ENCODE data around the gene CTNNA2.

Gene CTNNA2

DNA sequence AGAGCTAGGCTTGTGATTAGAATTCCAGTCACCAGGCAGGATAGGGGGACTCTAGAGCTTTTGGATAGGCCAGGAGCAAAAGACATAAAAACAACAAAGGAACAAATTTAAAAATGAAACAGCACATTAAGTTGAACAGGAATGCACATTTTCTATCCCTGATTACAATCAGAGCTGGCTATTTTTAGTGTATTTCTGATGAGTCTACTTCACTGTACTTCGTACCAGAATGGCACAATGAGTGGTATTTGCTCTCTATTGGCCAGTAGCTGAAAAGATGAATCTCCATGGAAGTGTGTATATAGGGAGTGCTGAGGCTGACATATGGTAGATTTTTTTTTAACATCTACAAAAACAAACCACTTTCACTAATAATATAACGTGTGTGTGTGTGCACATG lies 825.9 kb downstream of the CTNNA2 start:
- no peak for TF ChIP-seq FOXM1 (IDR thresholded peaks at IDR 0.05; ENCODE audit: borderline replicate concordance, low read depth)
- no peak for TF ChIP-seq RAD21 (IDR thresholded peaks at IDR 0.05; ENCODE audit: low read depth)
- no peak for TF ChIP-seq TEAD4 (IDR thresholded peaks at IDR 0.05)
- no peak for TF ChIP-seq CREB1 (IDR thresholded peaks at IDR 0.05; ENCODE audit: low read depth)
- TF ChIP-seq EGR1 (IDR thresholded peaks at IDR 0.05), result no peak
- no peak for TF ChIP-seq CEBPB (IDR thresholded peaks at IDR 0.05)
- TF ChIP-seq YY1 (IDR thresholded peaks at IDR 0.05; ENCODE audit: low read depth), result no peak
- TF ChIP-seq, protein P1, sequence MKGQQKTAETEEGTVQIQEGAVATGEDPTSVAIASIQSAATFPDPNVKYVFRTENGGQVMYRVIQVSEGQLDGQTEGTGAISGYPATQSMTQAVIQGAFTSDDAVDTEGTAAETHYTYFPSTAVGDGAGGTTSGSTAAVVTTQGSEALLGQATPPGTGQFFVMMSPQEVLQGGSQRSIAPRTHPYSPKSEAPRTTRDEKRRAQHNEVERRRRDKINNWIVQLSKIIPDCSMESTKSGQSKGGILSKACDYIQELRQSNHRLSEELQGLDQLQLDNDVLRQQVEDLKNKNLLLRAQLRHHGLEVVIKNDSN (IDR thresholded peaks at IDR 0.05), result no peak
- no peak for TF ChIP-seq NFIC (IDR thresholded peaks at IDR 0.05)
- TF ChIP-seq, protein P2, sequence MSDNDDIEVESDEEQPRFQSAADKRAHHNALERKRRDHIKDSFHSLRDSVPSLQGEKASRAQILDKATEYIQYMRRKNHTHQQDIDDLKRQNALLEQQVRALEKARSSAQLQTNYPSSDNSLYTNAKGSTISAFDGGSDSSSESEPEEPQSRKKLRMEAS (IDR thresholded peaks at IDR 0.05), result no peak
- TF ChIP-seq TCF12 (IDR thresholded peaks at IDR 0.05; ENCODE audit: low read depth), result no peak
- TF ChIP-seq, protein P3, sequence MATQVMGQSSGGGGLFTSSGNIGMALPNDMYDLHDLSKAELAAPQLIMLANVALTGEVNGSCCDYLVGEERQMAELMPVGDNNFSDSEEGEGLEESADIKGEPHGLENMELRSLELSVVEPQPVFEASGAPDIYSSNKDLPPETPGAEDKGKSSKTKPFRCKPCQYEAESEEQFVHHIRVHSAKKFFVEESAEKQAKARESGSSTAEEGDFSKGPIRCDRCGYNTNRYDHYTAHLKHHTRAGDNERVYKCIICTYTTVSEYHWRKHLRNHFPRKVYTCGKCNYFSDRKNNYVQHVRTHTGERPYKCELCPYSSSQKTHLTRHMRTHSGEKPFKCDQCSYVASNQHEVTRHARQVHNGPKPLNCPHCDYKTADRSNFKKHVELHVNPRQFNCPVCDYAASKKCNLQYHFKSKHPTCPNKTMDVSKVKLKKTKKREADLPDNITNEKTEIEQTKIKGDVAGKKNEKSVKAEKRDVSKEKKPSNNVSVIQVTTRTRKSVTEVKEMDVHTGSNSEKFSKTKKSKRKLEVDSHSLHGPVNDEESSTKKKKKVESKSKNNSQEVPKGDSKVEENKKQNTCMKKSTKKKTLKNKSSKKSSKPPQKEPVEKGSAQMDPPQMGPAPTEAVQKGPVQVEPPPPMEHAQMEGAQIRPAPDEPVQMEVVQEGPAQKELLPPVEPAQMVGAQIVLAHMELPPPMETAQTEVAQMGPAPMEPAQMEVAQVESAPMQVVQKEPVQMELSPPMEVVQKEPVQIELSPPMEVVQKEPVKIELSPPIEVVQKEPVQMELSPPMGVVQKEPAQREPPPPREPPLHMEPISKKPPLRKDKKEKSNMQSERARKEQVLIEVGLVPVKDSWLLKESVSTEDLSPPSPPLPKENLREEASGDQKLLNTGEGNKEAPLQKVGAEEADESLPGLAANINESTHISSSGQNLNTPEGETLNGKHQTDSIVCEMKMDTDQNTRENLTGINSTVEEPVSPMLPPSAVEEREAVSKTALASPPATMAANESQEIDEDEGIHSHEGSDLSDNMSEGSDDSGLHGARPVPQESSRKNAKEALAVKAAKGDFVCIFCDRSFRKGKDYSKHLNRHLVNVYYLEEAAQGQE (IDR thresholded peaks at IDR 0.05; ENCODE audit: low read depth), result no peak
- no peak for TF ChIP-seq ZBTB7A (IDR thresholded peaks at IDR 0.05; ENCODE audit: low read depth)
- TF ChIP-seq EP300 (IDR thresholded peaks at IDR 0.05; ENCODE audit: borderline replicate concordance), result no peak
- no peak for TF ChIP-seq TAF1 (IDR thresholded peaks at IDR 0.05; ENCODE audit: low read depth)

DNA sequence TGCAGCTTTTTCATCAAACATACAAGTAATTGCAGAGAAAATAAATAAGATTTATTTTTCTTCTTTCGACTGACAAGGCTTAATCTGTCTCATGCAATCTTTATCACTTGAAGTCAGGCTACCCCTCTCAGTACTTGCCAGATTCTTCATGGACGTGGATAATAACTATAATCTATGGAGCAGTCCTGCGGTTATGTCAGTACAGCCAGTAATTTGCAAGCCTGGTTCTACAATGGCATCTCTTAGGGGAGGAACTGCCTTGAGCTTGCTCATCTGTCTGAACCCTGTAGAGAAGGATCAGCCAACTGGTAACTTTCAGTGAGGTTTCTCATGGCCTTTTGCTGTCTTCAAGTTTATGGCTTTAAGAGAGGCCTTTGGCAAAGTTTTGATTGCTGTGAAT lies 827.2 kb downstream of the CTNNA2 start:
- TF ChIP-seq RAD21 (IDR thresholded peaks at IDR 0.05; ENCODE audit: low read depth) (no peak), TCF12 (IDR thresholded peaks at IDR 0.05; ENCODE audit: low read depth) (no peak), EP300 (IDR thresholded peaks at IDR 0.05; ENCODE audit: borderline replicate concordance) (no peak), EGR1 (IDR thresholded peaks at IDR 0.05) (no peak), NFIC (IDR thresholded peaks at IDR 0.05) (no peak), CREB1 (IDR thresholded peaks at IDR 0.05; ENCODE audit: low read depth) (no peak), FOXM1 (IDR thresholded peaks at IDR 0.05; ENCODE audit: borderline replicate concordance, low read depth) (no peak), YY1 (IDR thresholded peaks at IDR 0.05; ENCODE audit: low read depth) (no peak), TEAD4 (IDR thresholded peaks at IDR 0.05) (no peak), ZBTB7A (IDR thresholded peaks at IDR 0.05; ENCODE audit: low read depth) (no peak), TAF1 (IDR thresholded peaks at IDR 0.05; ENCODE audit: low read depth) (no peak)
- TF ChIP-seq, protein P2 (IDR thresholded peaks at IDR 0.05), result no peak
- TF ChIP-seq, protein P3 (IDR thresholded peaks at IDR 0.05; ENCODE audit: low read depth), result no peak

DNA sequence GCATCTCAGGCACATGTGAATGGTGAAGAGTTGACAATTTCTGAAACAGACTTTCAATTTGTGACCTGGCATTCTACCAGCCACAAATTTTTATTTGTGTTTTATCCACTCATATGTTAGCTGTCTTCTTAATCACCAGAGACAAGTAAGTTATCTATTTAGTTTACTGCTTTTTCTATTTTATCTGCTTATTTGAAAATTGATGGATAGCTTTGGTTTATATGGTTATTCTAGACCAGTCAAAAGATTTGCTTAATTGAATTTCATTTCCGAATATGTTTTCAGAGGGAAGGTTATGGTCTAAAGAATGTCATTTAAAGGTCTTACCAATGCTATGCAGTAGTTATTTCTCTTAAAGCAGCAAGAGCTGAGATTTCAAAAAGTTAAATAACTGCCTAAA lies 835.2 kb downstream of the CTNNA2 start:
- TF ChIP-seq NFIC (IDR thresholded peaks at IDR 0.05), result no peak
- TF ChIP-seq FOXM1 (IDR thresholded peaks at IDR 0.05; ENCODE audit: borderline replicate concordance, low read depth), result no peak
- TF ChIP-seq TEAD4 (IDR thresholded peaks at IDR 0.05), result no peak
- TF ChIP-seq RAD21 (IDR thresholded peaks at IDR 0.05; ENCODE audit: low read depth), result no peak
- TF ChIP-seq CEBPB (IDR thresholded peaks at IDR 0.05), result no peak
- no peak for TF ChIP-seq EGR1 (IDR thresholded peaks at IDR 0.05)

DNA sequence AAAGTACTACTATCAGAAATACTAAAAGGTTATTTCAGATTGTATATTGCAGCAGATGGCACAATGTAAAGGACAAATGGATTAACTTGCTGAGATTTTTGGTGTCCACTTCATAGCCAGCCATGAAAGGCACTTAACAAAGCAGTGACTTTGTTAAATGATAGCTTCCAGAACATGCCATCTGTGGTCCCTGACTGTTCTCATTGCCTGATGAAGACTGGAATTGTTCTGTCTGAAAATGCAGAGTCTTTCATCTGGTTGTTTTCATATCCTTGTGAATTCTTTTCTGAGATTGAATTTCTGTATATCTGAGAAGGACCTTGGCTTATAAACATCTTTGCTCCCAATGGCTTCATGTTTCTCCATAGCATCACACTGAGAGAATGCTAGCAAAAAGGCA lies 836.1 kb downstream of the CTNNA2 start:
- TF ChIP-seq, protein P2 (IDR thresholded peaks at IDR 0.05), result no peak
- TF ChIP-seq ZBTB7A (IDR thresholded peaks at IDR 0.05; ENCODE audit: low read depth) (no peak), NFIC (IDR thresholded peaks at IDR 0.05) (no peak), RAD21 (IDR thresholded peaks at IDR 0.05; ENCODE audit: low read depth) (no peak), EGR1 (IDR thresholded peaks at IDR 0.05) (no peak), TCF12 (IDR thresholded peaks at IDR 0.05; ENCODE audit: low read depth) (no peak), CREB1 (IDR thresholded peaks at IDR 0.05; ENCODE audit: low read depth) (no peak), EP300 (IDR thresholded peaks at IDR 0.05; ENCODE audit: borderline replicate concordance) (no peak), FOXM1 (IDR thresholded peaks at IDR 0.05; ENCODE audit: borderline replicate concordance, low read depth) (no peak), YY1 (IDR thresholded peaks at IDR 0.05; ENCODE audit: low read depth) (no peak), TEAD4 (IDR thresholded peaks at IDR 0.05) (no peak), TAF1 (IDR thresholded peaks at IDR 0.05; ENCODE audit: low read depth) (no peak), CEBPB (IDR thresholded peaks at IDR 0.05) (no peak)
- TF ChIP-seq, protein P3 (IDR thresholded peaks at IDR 0.05; ENCODE audit: low read depth), result no peak
- TF ChIP-seq, protein P1 (IDR thresholded peaks at IDR 0.05), result no peak
